ENCODE measurements around the gene CHCHD6. TPM values are rescaled to one million over a fixed set of nuclear protein-coding genes. Genes with fewer than 3 reads are reported as not detected.

Gene CHCHD6
- polyA plus RNA-seq, 1 donor from 2014 or later: 102 TPM

- Histone ChIP-seq H3K36me3 (ENCODE audit: insufficient read depth, low read length) (peaks cover 9% of the 10 kb centered on the region), H3K4me2 (ENCODE audit: low read length) (no peak overlapping the region), H3K4me3 (ENCODE audit: low read length) (no peak overlapping the region), H3K27ac (ENCODE audit: low read length) (no peak overlapping the region), H3K27me3 (ENCODE audit: insufficient read depth, low read depth, low read length) (no peaks in the 10 kb centered on the region), H3K9me2 (ENCODE audit: insufficient read depth, low read length) (no peaks in the 10 kb centered on the region), H3F3A (ENCODE audit: insufficient read depth, low read length, poor library complexity, severe bottlenecking) (no peaks in the 10 kb centered on the region), H3K9me3 (ENCODE audit: low read length) (no peaks in the 10 kb centered on the region), H3K79me2 (replicated peaks; ENCODE audit: insufficient read depth, low read length) (peaks cover 53% of the 10 kb centered on the region), H3K9ac (ENCODE audit: low read length) (no peak overlapping the region), H4K20me1 (ENCODE audit: insufficient read depth) (peaks cover 69% of the 10 kb centered on the region), H2AFZ (ENCODE audit: low read depth, low read length) (no peak overlapping the region)
- TF ChIP-seq POLR2AphosphoS5 (IDR thresholded peaks at IDR 0.05) (no peak), MXI1 (conservative IDR thresholded peaks at IDR 0.05; ENCODE audit: poor library complexity, severe bottlenecking) (no peak), TAF1 (IDR thresholded peaks at IDR 0.05; ENCODE audit: low read depth) (no peak), RAD21 (conservative IDR thresholded peaks at IDR 0.05) (no peak), EZH2 (IDR thresholded peaks at IDR 0.05; ENCODE audit: borderline replicate concordance, insufficient read depth, low read length, poor library complexity, severe bottlenecking) (no peak), EP300 (conservative IDR thresholded peaks at IDR 0.05; ENCODE audit: poor library complexity, severe bottlenecking) (no peak), CTCF (IDR thresholded peaks at IDR 0.05; ENCODE audit: poor library complexity, severe bottlenecking) (no peak), REST (IDR thresholded peaks at IDR 0.05; ENCODE audit: borderline replicate concordance) (no peak), SMC3 (conservative IDR thresholded peaks at IDR 0.05; ENCODE audit: poor library complexity) (no peak)
Measured at GRCh38 chr3:126990024-126990700, 286.1 kb downstream of the CHCHD6 start.

GRCh38 chr3:126990890-126991289 is 286.9 kb downstream of the CHCHD6 start:
- peaks cover 9% of the 10 kb centered on the region for H3K36me3 ChIP-seq (ENCODE audit: insufficient read depth, low read length)
- H3K27ac ChIP-seq (ENCODE audit: low read length): no peak overlapping the region
- H3K79me2 ChIP-seq (replicated peaks; ENCODE audit: insufficient read depth, low read length): peaks cover 51% of the 10 kb centered on the region
- H2AFZ ChIP-seq (ENCODE audit: low read depth, low read length): no peak overlapping the region
- H3K4me2 ChIP-seq (ENCODE audit: low read length): no peak overlapping the region
- H3F3A ChIP-seq (ENCODE audit: insufficient read depth, low read length, poor library complexity, severe bottlenecking): no peaks in the 10 kb centered on the region
- no peak overlapping the region for H3K9ac ChIP-seq (ENCODE audit: low read length)
- no peak for TF ChIP-seq CTCF (IDR thresholded peaks at IDR 0.05; ENCODE audit: poor library complexity, severe bottlenecking)
- no peak for TF ChIP-seq REST (IDR thresholded peaks at IDR 0.05; ENCODE audit: borderline replicate concordance)
- no peak for TF ChIP-seq RAD21 (conservative IDR thresholded peaks at IDR 0.05)
- no peak for TF ChIP-seq MXI1 (conservative IDR thresholded peaks at IDR 0.05; ENCODE audit: poor library complexity, severe bottlenecking)
- no peak for TF ChIP-seq EP300 (conservative IDR thresholded peaks at IDR 0.05; ENCODE audit: poor library complexity, severe bottlenecking)
- no peak for TF ChIP-seq TAF1 (IDR thresholded peaks at IDR 0.05; ENCODE audit: low read depth)
- no peak for TF ChIP-seq EZH2 (IDR thresholded peaks at IDR 0.05; ENCODE audit: borderline replicate concordance, insufficient read depth, low read length, poor library complexity, severe bottlenecking)
- no peak for TF ChIP-seq SMC3 (conservative IDR thresholded peaks at IDR 0.05; ENCODE audit: poor library complexity)
- no peak for TF ChIP-seq POLR2AphosphoS5 (IDR thresholded peaks at IDR 0.05)
- H3K9me2 ChIP-seq (ENCODE audit: insufficient read depth, low read length): no peaks in the 10 kb centered on the region
- H4K20me1 ChIP-seq (ENCODE audit: insufficient read depth): peaks cover 71% of the 10 kb centered on the region
- H3K27me3 ChIP-seq (ENCODE audit: insufficient read depth, low read depth, low read length): no peaks in the 10 kb centered on the region
- no peaks in the 10 kb centered on the region for H3K9me3 ChIP-seq (ENCODE audit: low read length)
- no peak overlapping the region for H3K4me3 ChIP-seq (ENCODE audit: low read length)

Measured in neural cell (in vitro differentiated cells).